HepG2 (cell line): ENCODE data around the gene RFFL. TPM values are rescaled to one million over a fixed set of nuclear protein-coding genes. Genes with fewer than 3 reads are reported as not detected.

ENCODE experiments used
- ATAC-seq: fragments of 200-7000 bp; cut with Tn5 transposase; 3 replicates; pipeline ENCODE4 v1.9.1; 2020; ENCODE audit warnings: mild to moderate bottlenecking, moderate library complexity
- BruUV-seq: library from RNA; stranded (reverse); fragments of 400-500 nt; replicated peaks from 2 replicates; lab custom pipeline; 2021; lab: Mats Ljungman, UMichigan
- CTCF ChIA-PET: fragments of 300-600 bp; formaldehyde crosslinking; extraction: SDS; loops from one replicate; lab custom pipeline; 2021; ENCODE audit warnings: low total read pairs, inconsistent platforms, low intra/inter-chr PET ratio; lab: Yijun Ruan, JAX
- POLR2A ChIA-PET: fragments of 350-600 bp; sonication (Branson Sonifier 250); formaldehyde crosslinking; loops from one replicate; lab custom pipeline; 2020; ENCODE audit warnings: antibody characterized with exemption, inconsistent platforms; lab: Yijun Ruan, JAX
- DNase-seq: peaks from one replicate; pipeline ENCODE4 v3.0.0-alpha.2; 2015; ENCODE audit warnings: low spot score
- FAIRE-seq: peaks from 3 replicates; lab custom pipeline; 2011; peaks lifted over from hg19 to GRCh38; lab: Jason Lieb, UNC
- H2AFZ ChIP-seq: one replicate; pipeline ENCODE4 v1.6.1; 2011; ENCODE audit warnings: low read length, inconsistent platforms
- H3K27ac ChIP-seq: fragments of 300-600 bp; 3 replicates; pipeline ENCODE4 v1.8.0; 2011; ENCODE audit warnings: mixed run types, mild to moderate bottlenecking, mixed read lengths, low read length, inconsistent platforms; ENCODE audit not compliant: insufficient read depth; ENCODE audit errors: extremely low read length
- H3K27me3 ChIP-seq, 2 experiments: fragments of 200-600 bp in 1 of 2; 2 replicates in 1 of 2; 3 replicates in 1 of 2; pipeline versions ENCODE4 v1.6.0 to v1.8.0; 2011; ENCODE audit warnings: low read length in 2 of 2, mild to moderate bottlenecking in 2 of 2, moderate library complexity in 2 of 2, inconsistent platforms in 1 of 2; ENCODE audit not compliant: insufficient read depth in 2 of 2, control insufficient read depth in 1 of 2
- H3K36me3 ChIP-seq, 2 experiments: fragments of 200-600 bp in 1 of 2; replicated peaks in 1 of 2; 2 replicates in 1 of 2; 3 replicates in 1 of 2; pipeline versions ENCODE4 v1.5.1 to v1.8.0; 2011; ENCODE audit warnings: low read length in 2 of 2, inconsistent platforms in 1 of 2; ENCODE audit not compliant: insufficient read depth in 2 of 2, control insufficient read depth in 1 of 2
- H3K4me1 ChIP-seq: 2 replicates; pipeline ENCODE4 v1.5.1; 2012; ENCODE audit warnings: low read length, inconsistent platforms; ENCODE audit not compliant: insufficient read depth
- H3K4me2 ChIP-seq: 2 replicates; pipeline ENCODE4 v1.6.0; 2011; ENCODE audit warnings: low read depth, low read length, inconsistent platforms
- H3K4me3 ChIP-seq, 3 experiments: fragments of 200-600 bp in 1 of 3; sonication (generic), shearing (Covaris generic) in 1 of 3; replicated peaks in 1 of 3; 2 replicates each; pipeline ENCODE4 v1.5.1; 2011 to 2016; ENCODE audit warnings: low read length in 3 of 3, inconsistent platforms in 2 of 3, low read depth in 2 of 3, mild to moderate bottlenecking in 2 of 3, control low read depth in 1 of 3, mixed read lengths in 1 of 3; ENCODE audit not compliant: insufficient read depth in 1 of 3
- H3K79me2 ChIP-seq: one replicate; pipeline ENCODE4 v1.6.1; 2011; ENCODE audit warnings: low read length, inconsistent platforms; ENCODE audit not compliant: insufficient read depth
- H3K9ac ChIP-seq: 2 replicates; pipeline ENCODE4 v1.6.0; 2011; ENCODE audit warnings: mild to moderate bottlenecking, low read depth, low read length, inconsistent platforms; ENCODE audit not compliant: insufficient read depth
- H3K9me3 ChIP-seq: 2 replicates; pipeline ENCODE4 v1.5.1; 2012; ENCODE audit warnings: mild to moderate bottlenecking, low read length
- H4K20me1 ChIP-seq: 2 replicates; pipeline ENCODE4 v1.6.0; 2011; ENCODE audit warnings: inconsistent platforms, mild to moderate bottlenecking, low read length, moderate library complexity; ENCODE audit not compliant: insufficient read depth
- MAFF ChIP-seq: IDR thresholded peaks from 2 replicates; pipeline ENCODE4 v1.6.1; 2011; ENCODE audit warnings: low read depth, low read length, improper control_type of control experiment
- NRL ChIP-seq: sonication (generic); formaldehyde crosslinking; IDR thresholded peaks from 2 replicates; pipeline ENCODE4 v1.5.0; 2020; ENCODE audit warnings: missing genetic modification reagents, mild to moderate bottlenecking, moderate library complexity, borderline replicate concordance
- PHF5A ChIP-seq: IDR thresholded peaks from one replicate; pipeline ENCODE4 v1.6.1; 2018; ENCODE audit warnings: low read depth, missing genetic modification reagents; ENCODE audit not compliant: unreplicated experiment
- SMAD3 ChIP-seq: sonication (generic); formaldehyde crosslinking; IDR thresholded peaks from 2 replicates; pipeline ENCODE4 v1.4.0; 2020; ENCODE audit warnings: missing genetic modification reagents
- SP2 ChIP-seq: sonication (generic); formaldehyde crosslinking; IDR thresholded peaks from 2 replicates; pipeline ENCODE4 v1.5.1; 2020; ENCODE audit warnings: mild to moderate bottlenecking, missing genetic modification reagents
- SRSF9 ChIP-seq: fragments of 200-400 bp; formaldehyde crosslinking; IDR thresholded peaks from 2 replicates; pipeline ENCODE4 v1.6.1; 2018; ENCODE audit warnings: borderline replicate concordance, mild to moderate bottlenecking, low read depth, low read length; ENCODE audit not compliant: insufficient read depth, poor library complexity, severe bottlenecking
- ZBTB3 ChIP-seq: sonication (generic); formaldehyde crosslinking; IDR thresholded peaks from 2 replicates; pipeline ENCODE4 v1.4.0; 2020; ENCODE audit warnings: low read depth, mild to moderate bottlenecking, moderate library complexity, missing genetic modification reagents, borderline replicate concordance
- ZNF121 ChIP-seq: sonication (generic); formaldehyde crosslinking; IDR thresholded peaks from 2 replicates; pipeline ENCODE4 v1.5.0; 2020; ENCODE audit warnings: mild to moderate bottlenecking, missing genetic modification reagents
- ZNF446 ChIP-seq: sonication (generic); formaldehyde crosslinking; IDR thresholded peaks from 2 replicates; pipeline ENCODE4 v1.5.0; 2020; ENCODE audit warnings: mild to moderate bottlenecking, missing genetic modification reagents
- ZNF607 ChIP-seq: sonication (generic); formaldehyde crosslinking; IDR thresholded peaks from 2 replicates; pipeline ENCODE4 v1.5.1; 2020; ENCODE audit warnings: missing genetic modification reagents, mild to moderate bottlenecking, borderline replicate concordance
- ZNF761 ChIP-seq: sonication (generic); formaldehyde crosslinking; conservative IDR thresholded peaks from 2 replicates; pipeline ENCODE4 v1.4.0; 2020; ENCODE audit warnings: mild to moderate bottlenecking, missing genetic modification reagents
- ZNF768 ChIP-seq: sonication (generic); formaldehyde crosslinking; IDR thresholded peaks from 2 replicates; pipeline ENCODE4 v1.4.0; 2020; ENCODE audit warnings: missing genetic modification reagents
- WGBS: methylation state at CpG from one replicate; pipeline ENCODE4 v1.1.6; 2017; ENCODE audit warnings: low lambda C conversion rate; 5-methylcytosine and 5-hydroxymethylcytosine counted together
- in situ Hi-C: cut with HindIII; loops from 2 replicates; pipeline ENCODE4 v1.10.0; 2017; ENCODE audit warnings: low pct_unique_long_range_greater_than_20kb; ENCODE audit not compliant: extremely low pct_ligation_motif_present
- intact Hi-C: fragments of 100-400 bp; cut with micrococcal nuclease; formaldehyde crosslinking; loops from one replicate; pipeline ENCODE4 v1.10.0; 2022; ENCODE audit not compliant: unreplicated experiment
- polyA plus RNA-seq, 8 experiments: library from polyadenylated mRNA; depleted of rRNA in 3 of 8; stranded (reverse) in 7 of 8; unstranded in 1 of 8; fragments of >200 nt; fragmentation: Illumina TruSeq in 4 of 8; extraction: Trizol in 4 of 8; gene quantifications; 2 replicates each; pipeline versions ENCODE4 v1.2.1 to v1.2.3, GENCODE V29; 2011 to 2016; ENCODE audit warnings: low read depth in 4 of 8, missing spikeins in 1 of 8, mixed read lengths in 1 of 8; ENCODE audit not compliant: insufficient read depth in 1 of 8
- total RNA-seq, 5 experiments: library from RNA; depleted of rRNA; stranded (reverse); fragments of >200 nt; fragmentation: Illumina TruSeq; extraction: Trizol; gene quantifications; 2 replicates each; pipeline ENCODE4 v1.2.3, GENCODE V29; 2016; ENCODE audit warnings: low read depth in 1 of 5
- TF ChIP-seq, protein P1 (sequence below): sonication (generic); formaldehyde crosslinking; IDR thresholded peaks from 2 replicates; pipeline ENCODE4 v1.9.0; 2021; ENCODE audit warnings: mild to moderate bottlenecking, missing genetic modification reagents

Gene RFFL
- total and polyA plus RNA-seq, 2 of the 13 experiments (the other 11 are each of a cell fraction or from before 2014, with no cell fraction given), result 24.3 to 48.6 TPM

DNA sequence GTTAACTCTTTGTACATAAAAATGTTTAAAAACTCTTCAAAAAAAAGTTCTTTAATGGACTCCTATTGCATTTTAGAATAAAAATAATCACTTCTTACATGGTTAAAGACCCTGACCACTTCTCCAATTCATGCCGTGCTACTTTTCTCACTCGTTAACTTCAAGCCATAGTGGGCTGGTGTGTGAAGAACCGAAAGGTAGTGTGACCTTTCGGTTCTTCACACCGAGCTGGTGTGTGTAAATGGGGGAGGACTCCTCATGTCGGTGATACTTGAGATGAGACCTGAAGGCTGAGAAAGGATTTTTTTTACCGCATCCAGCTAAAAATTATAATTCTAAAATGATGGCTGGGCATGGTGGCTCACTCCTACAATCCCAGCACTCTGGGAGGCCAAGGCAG lies 22.1 kb downstream of the RFFL start:
- DNase-seq (no peak), ATAC-seq (no peak), FAIRE-seq (no peak)
- peaks cover 1 to 3% of the 10 kb centered on the region in 2 experiments; a peak in 2 of 5 replicates for H3K36me3 ChIP-seq
- no peak for TF ChIP-seq SP2 (CRISPR knock-in tag)
- TF ChIP-seq ZNF761, result no peak
- no peak for TF ChIP-seq ZNF768 (CRISPR knock-in tag)
- no peak for TF ChIP-seq ZBTB3
- no peak for TF ChIP-seq SRSF9
- no peak for TF ChIP-seq MAFF
- TF ChIP-seq, protein P1, sequence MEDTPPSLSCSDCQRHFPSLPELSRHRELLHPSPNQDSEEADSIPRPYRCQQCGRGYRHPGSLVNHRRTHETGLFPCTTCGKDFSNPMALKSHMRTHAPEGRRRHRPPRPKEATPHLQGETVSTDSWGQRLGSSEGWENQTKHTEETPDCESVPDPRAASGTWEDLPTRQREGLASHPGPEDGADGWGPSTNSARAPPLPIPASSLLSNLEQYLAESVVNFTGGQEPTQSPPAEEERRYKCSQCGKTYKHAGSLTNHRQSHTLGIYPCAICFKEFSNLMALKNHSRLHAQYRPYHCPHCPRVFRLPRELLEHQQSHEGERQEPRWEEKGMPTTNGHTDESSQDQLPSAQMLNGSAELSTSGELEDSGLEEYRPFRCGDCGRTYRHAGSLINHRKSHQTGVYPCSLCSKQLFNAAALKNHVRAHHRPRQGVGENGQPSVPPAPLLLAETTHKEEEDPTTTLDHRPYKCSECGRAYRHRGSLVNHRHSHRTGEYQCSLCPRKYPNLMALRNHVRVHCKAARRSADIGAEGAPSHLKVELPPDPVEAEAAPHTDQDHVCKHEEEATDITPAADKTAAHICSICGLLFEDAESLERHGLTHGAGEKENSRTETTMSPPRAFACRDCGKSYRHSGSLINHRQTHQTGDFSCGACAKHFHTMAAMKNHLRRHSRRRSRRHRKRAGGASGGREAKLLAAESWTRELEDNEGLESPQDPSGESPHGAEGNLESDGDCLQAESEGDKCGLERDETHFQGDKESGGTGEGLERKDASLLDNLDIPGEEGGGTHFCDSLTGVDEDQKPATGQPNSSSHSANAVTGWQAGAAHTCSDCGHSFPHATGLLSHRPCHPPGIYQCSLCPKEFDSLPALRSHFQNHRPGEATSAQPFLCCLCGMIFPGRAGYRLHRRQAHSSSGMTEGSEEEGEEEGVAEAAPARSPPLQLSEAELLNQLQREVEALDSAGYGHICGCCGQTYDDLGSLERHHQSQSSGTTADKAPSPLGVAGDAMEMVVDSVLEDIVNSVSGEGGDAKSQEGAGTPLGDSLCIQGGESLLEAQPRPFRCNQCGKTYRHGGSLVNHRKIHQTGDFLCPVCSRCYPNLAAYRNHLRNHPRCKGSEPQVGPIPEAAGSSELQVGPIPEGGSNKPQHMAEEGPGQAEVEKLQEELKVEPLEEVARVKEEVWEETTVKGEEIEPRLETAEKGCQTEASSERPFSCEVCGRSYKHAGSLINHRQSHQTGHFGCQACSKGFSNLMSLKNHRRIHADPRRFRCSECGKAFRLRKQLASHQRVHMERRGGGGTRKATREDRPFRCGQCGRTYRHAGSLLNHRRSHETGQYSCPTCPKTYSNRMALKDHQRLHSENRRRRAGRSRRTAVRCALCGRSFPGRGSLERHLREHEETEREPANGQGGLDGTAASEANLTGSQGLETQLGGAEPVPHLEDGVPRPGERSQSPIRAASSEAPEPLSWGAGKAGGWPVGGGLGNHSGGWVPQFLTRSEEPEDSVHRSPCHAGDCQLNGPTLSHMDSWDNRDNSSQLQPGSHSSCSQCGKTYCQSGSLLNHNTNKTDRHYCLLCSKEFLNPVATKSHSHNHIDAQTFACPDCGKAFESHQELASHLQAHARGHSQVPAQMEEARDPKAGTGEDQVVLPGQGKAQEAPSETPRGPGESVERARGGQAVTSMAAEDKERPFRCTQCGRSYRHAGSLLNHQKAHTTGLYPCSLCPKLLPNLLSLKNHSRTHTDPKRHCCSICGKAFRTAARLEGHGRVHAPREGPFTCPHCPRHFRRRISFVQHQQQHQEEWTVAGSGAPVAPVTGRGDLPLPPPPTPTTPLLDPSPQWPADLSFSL (CRISPR knock-in tag), result no peak
- TF ChIP-seq PHF5A, result no peak
- TF ChIP-seq ZNF446 (CRISPR knock-in tag), result no peak
- TF ChIP-seq SMAD3, result no peak
- no peak for TF ChIP-seq ZNF121 (CRISPR knock-in tag)
- TF ChIP-seq ZNF607 (CRISPR knock-in tag), result no peak
- no peak for TF ChIP-seq NRL (CRISPR knock-in tag)
- peaks cover 49% of the 10 kb centered on the region for H3K79me2 ChIP-seq
- no peak overlapping the region for H3K9ac ChIP-seq
- peaks cover 37% of the 10 kb centered on the region for H3K4me1 ChIP-seq
- no TSS peak for BruUV-seq
- H3K4me2 ChIP-seq, result no peak overlapping the region
- POLR2A ChIA-PET, result no interaction called here
- H3K9me3 ChIP-seq, result no peaks in the 10 kb centered on the region
- intact Hi-C loops (no loop called here), in situ Hi-C loops (no loop called here)
- CTCF ChIA-PET, result no interaction called here
- H2AFZ ChIP-seq, result no peak overlapping the region
- H3K27ac ChIP-seq, result no peak overlapping the region
- no peaks in the 10 kb centered on the region for H3K27me3 ChIP-seq
- 98% methylated on average over 7 of the region's 7 CpGs for WGBS
- no peak overlapping the region for H3K4me3 ChIP-seq
- H4K20me1 ChIP-seq, result no peaks in the 10 kb centered on the region
